B cell (primary cell): ENCODE measurements around the gene RBM34. TPM values are rescaled to one million over a fixed set of nuclear protein-coding genes. Genes with fewer than 3 reads are reported as not detected.

Experiments
- ATAC-seq: fragments of 200-7000 bp; cut with Tn5 transposase; one replicate; pipeline ENCODE4 v1.10.0; 2021; ENCODE audit warnings: low read depth, mild to moderate bottlenecking, moderate number of reproducible peaks, moderate library complexity
- CTCF ChIA-PET: fragments of 350-600 bp; sonication (Branson Sonifier 250); formaldehyde crosslinking; loops from one replicate; lab custom pipeline; 2021; ENCODE audit warnings: antibody characterized with exemption, inconsistent platforms; lab: Charles Lee
- POLR2A ChIA-PET: fragments of 350-600 bp; sonication (Branson Sonifier 250); formaldehyde crosslinking; loops from one replicate; lab custom pipeline; 2021; ENCODE audit warnings: antibody characterized with exemption; lab: Charles Lee
- DNase-seq: peaks from one replicate; pipeline ENCODE4 v3.0.0; 2013
- H2AFZ ChIP-seq: 2 replicates; pipeline ENCODE4 v1.6.1; 2012; ENCODE audit warnings: mild to moderate bottlenecking, low read depth, low read length; ENCODE audit not compliant: insufficient read depth, poor library complexity, severe bottlenecking
- H3K27ac ChIP-seq, 2 donors: 1 replicate in 1 of 2; 2 replicates in 1 of 2; pipeline ENCODE4 v1.5.1; 2012 to 2013; ENCODE audit warnings: low read length in 2 of 2, mild to moderate bottlenecking in 2 of 2, moderate library complexity in 1 of 2
- H3K27me3 ChIP-seq, 4 experiments: fragments of 200-600 bp in 1 of 4; sonication (generic) in 1 of 4; replicated peaks in 1 of 4; 1 replicate in 2 of 4; 2 replicates in 2 of 4; pipeline versions ENCODE4 v1.6.1 to v1.7.0; 2013 to 2016; ENCODE audit warnings: low read length in 3 of 4, mild to moderate bottlenecking in 2 of 4, mixed read lengths in 1 of 4, moderate library complexity in 1 of 4; ENCODE audit not compliant: insufficient read depth in 4 of 4, control insufficient read depth in 3 of 4; ENCODE audit errors: control extremely low read depth in 1 of 4
- H3K36me3 ChIP-seq, 2 experiments: replicated peaks in 1 of 2; 1 replicate in 1 of 2; 2 replicates in 1 of 2; pipeline versions ENCODE4 v1.6.1 to v1.7.1; 2013; ENCODE audit warnings: low read length in 1 of 2; ENCODE audit not compliant: insufficient read depth in 2 of 2, control insufficient read depth in 1 of 2; ENCODE audit errors: control extremely low read depth in 1 of 2, extremely low read depth in 1 of 2
- H3K4me1 ChIP-seq, 2 donors: fragments of 200-600 bp in 1 of 2; sonication (generic) in 1 of 2; 1 replicate in 1 of 2; 2 replicates in 1 of 2; pipeline versions ENCODE4 v1.5.1 to v1.6.1; 2013 to 2017; ENCODE audit warnings: low read length in 2 of 2; ENCODE audit not compliant: control insufficient read depth in 2 of 2, insufficient read depth in 2 of 2
- H3K4me2 ChIP-seq: replicated peaks from 2 replicates; pipeline ENCODE3; 2012; ENCODE audit warnings: mild to moderate bottlenecking, low read depth, low read length; ENCODE audit not compliant: poor library complexity, severe bottlenecking
- H3K4me3 ChIP-seq, 5 experiments: fragments of 200-600 bp in 1 of 5; sonication (generic) in 1 of 5; 1 replicate in 3 of 5; 2 replicates in 2 of 5; pipeline versions ENCODE4 v1.5.1 to v1.7.0; 2011 to 2016; ENCODE audit warnings: low read length in 4 of 5, mild to moderate bottlenecking in 4 of 5, low read depth in 2 of 5, control low read depth in 1 of 5, moderate library complexity in 1 of 5; ENCODE audit not compliant: insufficient read depth in 1 of 5; ENCODE audit errors: control extremely low read depth in 1 of 5, extremely low read depth in 1 of 5
- H3K79me2 ChIP-seq: fragments of 200-600 bp; sonication (generic); one replicate; pipeline ENCODE4 v1.6.0; 2016; ENCODE audit warnings: low read length; ENCODE audit not compliant: control insufficient read depth, insufficient read depth
- H3K9ac ChIP-seq: fragments of 200-600 bp; sonication (generic); 2 replicates; pipeline ENCODE4 v1.6.1; 2017; ENCODE audit warnings: mild to moderate bottlenecking, low read length, moderate library complexity
- H3K9me3 ChIP-seq, 3 donors: one replicate each; pipeline versions ENCODE4 v1.6.1 to v1.7.1; 2013; ENCODE audit warnings: low read length in 2 of 3; ENCODE audit not compliant: control insufficient read depth in 2 of 3, insufficient read depth in 1 of 3; ENCODE audit errors: control extremely low read depth in 1 of 3
- H4K20me1 ChIP-seq: 2 replicates; pipeline ENCODE4 v1.6.0; 2012; ENCODE audit warnings: mild to moderate bottlenecking, low read length; ENCODE audit not compliant: insufficient read depth, control insufficient read depth, poor library complexity, severe bottlenecking
- H3K27ac Mint-ChIP-seq: one replicate; pipeline ENCODE4 v1.8.0; 2021; ENCODE audit warnings: mixed read lengths
- H3K27me3 Mint-ChIP-seq: one replicate; pipeline ENCODE4 v1.8.0; 2021; ENCODE audit warnings: mixed read lengths
- H3K4me1 Mint-ChIP-seq: one replicate; pipeline ENCODE4 v1.8.0; 2021; ENCODE audit warnings: mixed read lengths
- H3K4me3 Mint-ChIP-seq: one replicate; pipeline ENCODE4 v1.8.0; 2021; ENCODE audit warnings: mixed read lengths
- H3K9me3 Mint-ChIP-seq: one replicate; pipeline ENCODE4 v1.8.0; 2022; ENCODE audit warnings: mixed read lengths; ENCODE audit not compliant: insufficient read depth
- CTCF ChIP-seq: fragments of 200-600 bp; IDR thresholded peaks from one replicate; pipeline ENCODE4 v1.8.0; 2022; ENCODE audit warnings: antibody characterized with exemption, mild to moderate bottlenecking
- EZH2 ChIP-seq: IDR thresholded peaks from 2 replicates; pipeline ENCODE4 v1.6.1; 2012; ENCODE audit warnings: borderline replicate concordance, low read depth, mild to moderate bottlenecking, moderate library complexity, low read length; ENCODE audit not compliant: insufficient read depth, poor library complexity, severe bottlenecking
- WGBS: methylation state at CpG from one replicate; pipeline ENCODE4 v1.1.5; 2013; ENCODE audit warnings: missing lambda C conversion rate; ENCODE audit not compliant: insufficient coverage; 5-methylcytosine and 5-hydroxymethylcytosine counted together
- intact Hi-C: fragments of 100-400 bp; cut with micrococcal nuclease; formaldehyde crosslinking; loops from one replicate; pipeline ENCODE4 v1.10.0; 2022
- polyA plus RNA-seq: library from polyadenylated mRNA; depleted of rRNA; stranded (reverse); fragments of >200 nt; gene quantifications from 2 replicates; pipeline ENCODE4 v1.2.3, GENCODE V29; 2012
- total RNA-seq, 2 donors: library from RNA; stranded (reverse); fragments of 120-200 nt in 1 of 2; gene quantifications; 1 replicate in 1 of 2; 2 replicates in 1 of 2; pipeline versions ENCODE4 v1.2.3 to v1.2.4, GENCODE V29; 2013 to 2022

Gene RBM34
- total and polyA plus RNA-seq, 2 donors (not counting 1 experiment from before 2014, with no cell fraction given) = 24.4 to 131 TPM

DNA sequence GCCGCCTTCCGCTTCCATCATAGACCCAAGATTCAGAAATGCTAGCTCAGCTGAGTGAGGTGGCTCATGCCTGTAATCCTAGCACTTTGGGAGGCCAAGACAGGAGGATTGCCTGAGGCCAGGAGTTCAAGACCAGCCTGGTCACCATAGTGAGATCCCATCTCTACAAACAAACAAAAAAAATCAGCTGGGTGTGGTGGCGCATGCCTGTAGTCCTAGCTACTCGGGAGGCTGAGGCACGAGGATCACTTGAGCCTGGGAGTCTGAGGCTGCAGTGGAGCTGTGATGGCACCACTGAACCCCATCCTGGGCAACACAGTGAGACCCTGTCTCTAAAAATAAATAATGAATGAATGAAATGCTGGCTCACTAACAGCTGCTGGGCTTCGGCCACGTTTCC lies 72.1 kb downstream of the RBM34 start:
- Histone ChIP-seq H3K4me2 (no peak overlapping the region), H2AFZ (no peak overlapping the region), H3K36me3 (no peaks in the 10 kb centered on the region), H3K4me1 (peaks cover 0 to 5% of the 10 kb centered on the region in 2 donors), H3K27me3 (no peaks in the 10 kb centered on the region), H3K9me3 (no peaks in the 10 kb centered on the region), H3K4me3 (no peak overlapping the region), H3K79me2 (no peaks in the 10 kb centered on the region), H4K20me1 (no peaks in the 10 kb centered on the region), H3K27ac (no peak overlapping the region), H3K9ac (no peak overlapping the region)
- DNase-seq (no peak), ATAC-seq (no peak)
- H3K4me3 Mint-ChIP-seq = no peak overlapping the region
- intact Hi-C loops = no loop called here
- POLR2A ChIA-PET = no interaction called here
- TF ChIP-seq CTCF (no peak), EZH2 (no peak)
- H3K4me1 Mint-ChIP-seq = peaks cover 5% of the 10 kb centered on the region
- peaks cover 4% of the 10 kb centered on the region for H3K27me3 Mint-ChIP-seq
- no peaks in the 10 kb centered on the region for H3K9me3 Mint-ChIP-seq
- CTCF ChIA-PET = interaction anchor here (0.6 to 1.6 kb wide), 5 partner anchors 110 to 492 kb away, joined by 3 to 4 read pairs (median 3); no protein-coding TSS in a partner anchor
- H3K27ac Mint-ChIP-seq = no peak overlapping the region
- WGBS = 97% methylated on average over 5 of the region's 7 CpGs

GRCh38 chr1:235088430-235088829 lies 72.6 kb downstream of the RBM34 start:
- Histone ChIP-seq H3K9ac (no peak overlapping the region), H3K4me1 (peaks cover under 1 to 5% of the 10 kb centered on the region in 2 donors), H3K27me3 (no peaks in the 10 kb centered on the region), H3K9me3 (no peaks in the 10 kb centered on the region), H3K36me3 (no peaks in the 10 kb centered on the region), H3K4me3 (no peak overlapping the region), H3K79me2 (no peaks in the 10 kb centered on the region), H3K27ac (no peak overlapping the region), H2AFZ (no peak overlapping the region), H3K4me2 (no peak overlapping the region), H4K20me1 (no peaks in the 10 kb centered on the region)
- TF ChIP-seq CTCF (no peak), EZH2 (no peak)
- intact Hi-C loops = no loop called here
- no peaks in the 10 kb centered on the region for H3K9me3 Mint-ChIP-seq
- H3K27me3 Mint-ChIP-seq = no peaks in the 10 kb centered on the region
- POLR2A ChIA-PET = no interaction called here
- 85% methylated on average over 6 of the region's 6 CpGs for WGBS
- no peak overlapping the region for H3K4me3 Mint-ChIP-seq
- ATAC-seq = no peak
- no peak for DNase-seq
- H3K27ac Mint-ChIP-seq = no peak overlapping the region
- CTCF ChIA-PET = interaction anchor here (0.6 to 1.6 kb wide), 5 partner anchors 15 to 492 kb away, joined by 3 to 4 read pairs (median 3); no protein-coding TSS in a partner anchor
- peaks cover 6% of the 10 kb centered on the region for H3K4me1 Mint-ChIP-seq
